ENCODE results near the gene NFIC. TPM values are rescaled to one million over a fixed set of nuclear protein-coding genes. Genes with fewer than 3 reads are reported as not detected.
A peak's percentile ranks its signal among the peaks of the same experiment; 100 is the strongest.

The NFIC gene
- total RNA-seq = 194 TPM

DNA sequence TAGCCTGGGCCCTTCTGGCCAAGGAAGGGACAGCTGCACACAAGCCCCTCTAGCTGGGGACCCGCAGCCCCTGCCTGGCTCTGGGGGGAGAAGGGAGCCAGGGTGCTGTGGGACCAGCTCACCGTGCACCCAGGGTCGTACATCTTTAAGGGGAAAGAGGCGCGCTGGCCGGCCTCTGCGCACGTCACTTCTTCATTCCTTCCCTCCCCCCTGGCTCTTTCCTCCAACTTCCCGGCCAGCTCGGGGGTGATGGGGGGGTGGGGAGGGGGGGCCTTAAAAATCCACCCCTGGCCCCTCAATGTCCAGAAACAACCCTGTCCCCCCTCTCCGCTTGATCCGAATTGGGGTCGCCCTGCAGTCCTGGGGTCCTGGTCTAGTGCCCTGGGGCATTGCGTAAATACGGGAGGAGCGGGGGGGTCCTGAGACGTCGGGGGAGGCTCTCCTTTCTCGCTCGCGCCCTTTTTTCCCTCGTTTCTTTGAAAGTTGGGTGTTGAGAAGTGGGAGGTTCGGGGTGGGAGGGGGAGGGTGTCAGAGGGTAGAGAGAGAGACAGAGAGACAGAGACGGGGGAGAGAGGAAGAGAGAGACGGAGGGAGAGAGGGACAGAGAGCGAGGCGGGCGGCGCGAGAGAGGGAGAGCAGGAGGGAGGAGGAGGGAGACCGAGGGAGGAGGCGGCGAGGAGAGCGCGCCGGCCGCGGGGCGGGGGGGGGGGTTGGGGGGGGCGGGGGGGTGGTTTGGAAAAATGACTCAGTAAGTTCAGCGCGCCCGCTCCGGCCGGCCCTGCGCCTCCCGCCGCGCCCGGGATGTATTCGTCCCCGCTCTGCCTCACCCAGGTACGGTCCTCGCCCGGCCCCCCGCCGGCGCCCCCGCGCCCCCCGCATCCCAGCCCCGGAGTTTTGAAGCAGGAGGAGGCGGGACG, at the start of gene NFIC:
TSS of gene NFIC (plus strand) at position 748 of the 917 bp plus-strand sequence. CDS start at position 802, 54 bp downstream.
- Histone ChIP-seq H3K36me3 (no peaks in the 10 kb centered on the region), H3K9me3 (no peaks in the 10 kb centered on the region), H3K4me1 (peaks cover 18 to 37% of the 10 kb centered on the region in 2 donors), H3K27ac (peak within 1 kb of the TSS; percentile 100), H3K4me3 (peak within 1 kb of the TSS; percentile 99), H3K27me3 (no peaks in the 10 kb centered on the region)
- TF ChIP-seq, protein P1, sequence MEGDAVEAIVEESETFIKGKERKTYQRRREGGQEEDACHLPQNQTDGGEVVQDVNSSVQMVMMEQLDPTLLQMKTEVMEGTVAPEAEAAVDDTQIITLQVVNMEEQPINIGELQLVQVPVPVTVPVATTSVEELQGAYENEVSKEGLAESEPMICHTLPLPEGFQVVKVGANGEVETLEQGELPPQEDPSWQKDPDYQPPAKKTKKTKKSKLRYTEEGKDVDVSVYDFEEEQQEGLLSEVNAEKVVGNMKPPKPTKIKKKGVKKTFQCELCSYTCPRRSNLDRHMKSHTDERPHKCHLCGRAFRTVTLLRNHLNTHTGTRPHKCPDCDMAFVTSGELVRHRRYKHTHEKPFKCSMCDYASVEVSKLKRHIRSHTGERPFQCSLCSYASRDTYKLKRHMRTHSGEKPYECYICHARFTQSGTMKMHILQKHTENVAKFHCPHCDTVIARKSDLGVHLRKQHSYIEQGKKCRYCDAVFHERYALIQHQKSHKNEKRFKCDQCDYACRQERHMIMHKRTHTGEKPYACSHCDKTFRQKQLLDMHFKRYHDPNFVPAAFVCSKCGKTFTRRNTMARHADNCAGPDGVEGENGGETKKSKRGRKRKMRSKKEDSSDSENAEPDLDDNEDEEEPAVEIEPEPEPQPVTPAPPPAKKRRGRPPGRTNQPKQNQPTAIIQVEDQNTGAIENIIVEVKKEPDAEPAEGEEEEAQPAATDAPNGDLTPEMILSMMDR (IDR thresholded peaks at IDR 0.05) = no peak
- intact Hi-C loops (cut with DNase I) = loop anchor here (2.0 to 5.0 kb wide), 3 partner anchors 39 to 86 kb away; no protein-coding TSS in a partner anchor
- peak in 1 of 2 donors; percentile 90 for DNase-seq (ENCODE audit: low spot score in 2 of 2)

DNA sequence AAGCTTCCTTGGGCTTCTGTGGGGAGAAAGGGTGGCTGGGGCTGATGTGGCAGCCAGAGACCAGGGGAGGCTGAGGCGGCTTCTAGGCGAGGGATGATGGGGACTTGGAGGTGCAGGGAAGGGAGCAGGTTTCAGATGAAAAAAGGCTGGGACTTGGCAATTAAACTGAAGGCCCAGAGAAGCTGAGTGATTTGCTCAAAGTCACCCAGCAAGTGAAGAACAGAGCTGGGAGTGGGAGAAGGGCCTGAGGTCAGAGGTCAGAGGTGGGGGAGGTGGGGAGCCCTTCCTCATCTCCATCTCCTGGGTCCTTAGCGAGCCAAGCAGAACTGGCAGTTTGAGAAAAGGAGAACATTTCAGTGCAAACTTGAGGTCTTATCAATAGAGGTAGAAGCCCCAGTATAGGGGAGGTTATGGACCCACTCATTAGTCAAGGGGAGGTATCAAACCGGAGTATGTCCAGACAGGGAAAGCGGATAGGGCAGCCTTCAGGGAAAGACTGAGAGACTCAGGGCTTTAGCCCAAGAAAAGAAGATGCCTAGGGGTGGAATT, 49.6 kb upstream of the NFIC start:
- intact Hi-C loops (cut with DNase I) = no loop called here
- H3K27me3 ChIP-seq = peaks cover 9% of the 10 kb centered on the region

DNA sequence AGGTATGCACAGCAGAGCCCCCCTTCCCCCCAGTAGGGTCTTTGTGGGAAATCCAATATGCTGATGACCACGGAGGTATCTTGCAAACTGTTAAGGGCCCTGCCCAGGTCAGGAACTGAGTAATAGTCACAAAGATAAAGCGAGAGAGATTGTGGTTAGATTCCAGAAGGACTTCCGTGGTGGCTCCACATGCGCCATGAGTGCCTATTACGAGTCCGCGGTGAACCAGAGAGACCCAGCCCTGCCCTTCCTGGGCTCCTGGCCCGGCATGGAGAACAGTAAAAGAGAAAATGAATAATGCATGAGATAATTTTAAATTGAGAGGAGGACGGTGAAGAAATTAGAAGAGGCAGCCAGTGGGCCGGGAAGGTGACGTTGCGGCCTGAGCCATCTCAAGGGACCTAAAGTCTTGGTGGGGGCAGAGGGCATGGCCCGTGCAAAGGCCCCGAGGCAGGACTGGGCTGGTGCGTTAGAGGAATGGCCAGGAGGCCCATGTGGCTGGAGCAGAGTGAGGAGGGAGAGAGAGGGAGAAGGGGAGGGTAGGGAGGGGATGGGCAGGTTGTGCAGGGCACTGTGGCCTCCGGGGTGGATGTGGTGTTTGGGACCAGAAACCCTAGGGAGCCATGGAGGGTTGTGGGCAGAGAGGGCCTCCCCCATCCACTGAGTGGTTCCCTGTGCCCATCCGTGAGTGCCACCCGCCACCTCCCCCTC, 46.6 kb upstream of the NFIC start:
- Histone ChIP-seq H3K27ac (no peak overlapping the region), H3K4me3 (no peak overlapping the region), H3K27me3 (peaks cover 5% of the 10 kb centered on the region), H3K4me1 (no peaks in the 10 kb centered on the region), H3K9me3 (no peaks in the 10 kb centered on the region), H3K36me3 (no peaks in the 10 kb centered on the region)
- intact Hi-C loops (cut with DNase I) = no loop called here
- TF ChIP-seq, protein P1 (IDR thresholded peaks at IDR 0.05) = no peak
- no peak for DNase-seq (ENCODE audit: low spot score in 2 of 2)

More for the DNA sequence above, 49.6 kb upstream of the NFIC start:
- no peaks in the 10 kb centered on the region for H3K4me1 ChIP-seq
- H3K27ac ChIP-seq = no peak overlapping the region
- DNase-seq (ENCODE audit: low spot score in 2 of 2) = no peak
- no peak overlapping the region for H3K4me3 ChIP-seq
- H3K36me3 ChIP-seq = no peaks in the 10 kb centered on the region
- TF ChIP-seq, protein P1 (IDR thresholded peaks at IDR 0.05) = no peak
- no peaks in the 10 kb centered on the region for H3K9me3 ChIP-seq

DNA sequence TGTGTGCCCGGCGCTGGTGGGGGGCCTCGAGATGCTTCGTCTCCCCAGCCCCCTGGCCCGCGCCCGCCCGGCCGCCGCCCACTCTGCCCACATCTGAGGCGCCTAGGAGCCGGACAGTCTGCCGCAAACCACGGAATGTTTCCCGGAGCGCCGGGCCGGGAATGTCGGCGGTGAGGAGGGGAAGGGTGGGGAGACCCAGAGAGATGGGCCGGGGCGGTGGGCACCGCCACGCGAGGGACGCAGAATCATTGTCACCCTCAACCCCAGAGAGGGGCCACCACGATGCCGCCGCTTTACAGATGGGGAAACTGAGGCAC, 46.1 kb upstream of the NFIC start:
- H3K27ac ChIP-seq = no peak overlapping the region
- TF ChIP-seq, protein P1 (IDR thresholded peaks at IDR 0.05) = no peak
- intact Hi-C loops (cut with DNase I) = no loop called here
- H3K9me3 ChIP-seq = no peaks in the 10 kb centered on the region
- no peaks in the 10 kb centered on the region for H3K4me1 ChIP-seq
- H3K4me3 ChIP-seq = no peak overlapping the region
- no peaks in the 10 kb centered on the region for H3K36me3 ChIP-seq
- no peaks in the 10 kb centered on the region for H3K27me3 ChIP-seq
- DNase-seq (ENCODE audit: low spot score in 2 of 2) = no peak

DNA sequence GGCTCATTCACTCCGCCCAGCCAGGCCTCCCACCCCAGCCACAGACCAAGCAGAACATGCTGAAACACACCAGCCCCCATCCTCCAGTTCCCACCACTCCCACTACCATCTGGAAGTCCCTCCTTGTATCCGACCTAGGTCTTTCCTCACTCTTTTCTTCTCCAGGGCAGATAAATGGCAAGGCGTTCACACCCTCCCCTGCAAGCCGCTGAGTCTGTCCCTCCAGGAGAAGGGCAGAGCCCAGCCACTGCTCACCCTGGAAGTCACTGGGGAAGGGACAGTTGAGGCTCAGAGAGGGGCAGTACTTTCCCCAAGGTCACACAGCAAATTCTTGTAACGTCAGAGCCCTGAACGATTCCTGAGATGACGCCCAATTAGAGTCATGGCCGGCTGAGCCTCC, 45.5 kb upstream of the NFIC start:
- H3K4me3 ChIP-seq = no peak overlapping the region
- H3K4me1 ChIP-seq = no peaks in the 10 kb centered on the region
- no peaks in the 10 kb centered on the region for H3K27me3 ChIP-seq
- TF ChIP-seq, protein P1 (IDR thresholded peaks at IDR 0.05) = no peak
- H3K27ac ChIP-seq = no peak overlapping the region
- H3K36me3 ChIP-seq = no peaks in the 10 kb centered on the region
- intact Hi-C loops (cut with DNase I) = no loop called here
- no peak for DNase-seq (ENCODE audit: low spot score in 2 of 2)
- no peaks in the 10 kb centered on the region for H3K9me3 ChIP-seq

Data from ascending aorta (tissue), 2 donors.